Cortex of kidney (tissue), 1 donor: ENCODE measurements around the gene TNFAIP1.

ENCODE experiments used
- DNase-seq: peaks from one replicate; lab custom pipeline; 2025; lab: John Stamatoyannopoulos, UW

The TNFAIP1 gene

GRCh38 chr17:28345419-28346198 is 10.0 kb downstream of the TNFAIP1 start:
- no peak for DNase-seq

GRCh38 chr17:28346199-28346580 is 10.6 kb downstream of the TNFAIP1 start:
- no peak for DNase-seq

GRCh38 chr17:28346746-28347246 is 11.2 kb downstream of the TNFAIP1 start:
- DNase-seq = no peak

GRCh38 chr17:28347261-28347891 is 11.8 kb downstream of the TNFAIP1 start:
- no peak for DNase-seq

- no peak for DNase-seq
Observed at GRCh38 chr17:28348979-28349378, 13.4 kb downstream of the TNFAIP1 start.

GRCh38 chr17:28350271-28350670 is 14.7 kb downstream of the TNFAIP1 start:
- DNase-seq = no peak

- DNase-seq = peak; percentile 77
Observed at GRCh38 chr17:28357061-28357900, 21.7 kb downstream of the TNFAIP1 start, which contains the start of gene POLDIP2. Gene POLDIP2, minus strand, starts transcription at chr17:28357527. Its CDS starts 79 bp downstream, at chr17:28357448.

GRCh38 chr17:28357901-28358197 is 22.3 kb downstream of the TNFAIP1 start:
- DNase-seq = no peak

- no peak for DNase-seq
Observed at GRCh38 chr17:28363186-28363585, 27.6 kb downstream of the TNFAIP1 start.

- DNase-seq = no peak
Observed at GRCh38 chr17:28363776-28364650, 28.5 kb downstream of the TNFAIP1 start.

GRCh38 chr17:28364665-28365363 is 29.3 kb downstream of the TNFAIP1 start, which contains the start of gene SEBOX:
Gene SEBOX, minus strand, starts transcription at chr17:28365199. Its CDS starts 48 bp downstream, at chr17:28365151.
- DNase-seq = no peak

GRCh38 chr17:28365487-28365886 is 29.9 kb downstream of the TNFAIP1 start:
- DNase-seq = no peak

- DNase-seq = no peak
Observed at GRCh38 chr17:28366605-28367004, 31.0 kb downstream of the TNFAIP1 start.

- no peak for DNase-seq
Observed at GRCh38 chr17:28367641-28368305, 32.2 kb downstream of the TNFAIP1 start.

- no peak for DNase-seq
Observed at GRCh38 chr17:28368306-28368831, 32.8 kb downstream of the TNFAIP1 start.

GRCh38 chr17:28368915-28369683 is 33.5 kb downstream of the TNFAIP1 start:
- DNase-seq = no peak

- DNase-seq = no peak
Observed at GRCh38 chr17:28369684-28370034, 34.1 kb downstream of the TNFAIP1 start.

- no peak for DNase-seq
Observed at GRCh38 chr17:28370035-28370743, 34.6 kb downstream of the TNFAIP1 start, which contains the start of gene VTN. Gene VTN, minus strand, starts transcription at chr17:28370307. Its CDS starts 104 bp downstream, at chr17:28370203.

GRCh38 chr17:28370744-28371103 is 35.2 kb downstream of the TNFAIP1 start:
- no peak for DNase-seq
